GM12891 (cell line): Measurements from ENCODE around the gene TMEM184B.

Experiments used
- POLR2AphosphoS5 ChIP-seq: IDR thresholded peaks from 2 replicates; pipeline ENCODE4 v1.6.1; 2011; ENCODE audit warnings: low read depth, low read length, control low read depth
- TAF1 ChIP-seq: IDR thresholded peaks from 2 replicates; pipeline ENCODE4 v1.6.1; 2011; ENCODE audit warnings: low read depth, low read length, control low read depth

- TF ChIP-seq TAF1 (no peak), POLR2AphosphoS5 (no peak)
Observed at GRCh38 chr22:38221407-38221806, 51.4 kb downstream of the TMEM184B start.
